OCI-LY1 (cell line): Measurements from ENCODE around the gene VPS45.

Experiments used
- EZH2 ChIP-seq: fragments of 200-600 bp; sonication (generic), shearing (Covaris generic); IDR thresholded peaks from 2 replicates; pipeline ENCODE4 v1.8.0; 2017; ENCODE audit warnings: borderline replicate concordance, mixed run types, mild to moderate bottlenecking, antibody characterized with exemption, low read length, moderate library complexity, mixed read lengths
- TF ChIP-seq, protein P1 (sequence below): fragments of 200-600 bp; sonication (generic), shearing (Covaris generic); IDR thresholded peaks from 2 replicates; pipeline ENCODE4 v1.5.1; 2017; ENCODE audit warnings: mild to moderate bottlenecking, antibody characterized with exemption, low read length, moderate library complexity, mixed read lengths

DNA sequence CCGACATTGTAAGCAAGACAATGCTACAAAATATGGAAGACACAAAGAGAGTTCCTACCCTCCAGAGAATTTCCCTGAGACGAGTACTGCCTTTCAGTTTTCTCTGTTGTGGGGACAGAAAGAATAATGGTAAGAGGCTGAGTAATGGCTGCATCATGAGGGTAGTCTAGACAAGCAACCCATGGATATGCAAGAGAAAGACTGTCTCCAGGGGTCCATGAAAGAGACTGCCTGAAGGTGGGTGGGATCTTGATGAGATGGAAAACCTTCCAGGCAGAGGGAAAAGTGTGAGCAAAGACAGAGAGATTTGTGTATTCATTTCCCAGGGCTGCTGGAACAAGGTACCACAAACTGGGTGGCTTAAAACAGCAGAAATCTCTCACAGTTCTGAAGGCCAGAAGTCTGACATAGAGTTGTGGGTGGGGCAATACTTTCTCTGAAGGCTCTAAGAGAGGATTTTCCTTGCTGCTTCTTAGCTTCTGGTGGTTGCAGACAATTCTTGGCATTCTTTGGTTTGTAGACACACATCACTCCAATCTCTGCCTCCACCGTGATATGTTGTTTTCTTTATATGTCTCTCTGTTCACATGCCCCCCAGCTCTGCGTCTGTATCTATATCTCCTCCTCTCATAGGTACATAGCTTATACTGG lies 126.9 kb downstream of the VPS45 start:
- TF ChIP-seq, protein P1, sequence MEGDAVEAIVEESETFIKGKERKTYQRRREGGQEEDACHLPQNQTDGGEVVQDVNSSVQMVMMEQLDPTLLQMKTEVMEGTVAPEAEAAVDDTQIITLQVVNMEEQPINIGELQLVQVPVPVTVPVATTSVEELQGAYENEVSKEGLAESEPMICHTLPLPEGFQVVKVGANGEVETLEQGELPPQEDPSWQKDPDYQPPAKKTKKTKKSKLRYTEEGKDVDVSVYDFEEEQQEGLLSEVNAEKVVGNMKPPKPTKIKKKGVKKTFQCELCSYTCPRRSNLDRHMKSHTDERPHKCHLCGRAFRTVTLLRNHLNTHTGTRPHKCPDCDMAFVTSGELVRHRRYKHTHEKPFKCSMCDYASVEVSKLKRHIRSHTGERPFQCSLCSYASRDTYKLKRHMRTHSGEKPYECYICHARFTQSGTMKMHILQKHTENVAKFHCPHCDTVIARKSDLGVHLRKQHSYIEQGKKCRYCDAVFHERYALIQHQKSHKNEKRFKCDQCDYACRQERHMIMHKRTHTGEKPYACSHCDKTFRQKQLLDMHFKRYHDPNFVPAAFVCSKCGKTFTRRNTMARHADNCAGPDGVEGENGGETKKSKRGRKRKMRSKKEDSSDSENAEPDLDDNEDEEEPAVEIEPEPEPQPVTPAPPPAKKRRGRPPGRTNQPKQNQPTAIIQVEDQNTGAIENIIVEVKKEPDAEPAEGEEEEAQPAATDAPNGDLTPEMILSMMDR = no peak
- no peak for TF ChIP-seq EZH2
